Gastroesophageal sphincter (tissue), 4 donors: ENCODE measurements around the gene PNPLA1. TPM values are rescaled to one million over a fixed set of nuclear protein-coding genes. Genes with fewer than 3 reads are reported as not detected.

ENCODE experiments used
- ATAC-seq: fragments of 150-250 bp; one replicate; pipeline ENCODE4 v1.9.1; 2016; ENCODE audit warnings: mild to moderate bottlenecking, moderate library complexity
- H3K27ac ChIP-seq, 4 donors: fragments of 200-600 bp; sonication (generic) in 3 of 4; 1 replicate in 3 of 4; 2 replicates in 1 of 4; pipeline ENCODE4 v1.5.1; 2016 to 2019
- H3K27me3 ChIP-seq: fragments of 200-600 bp; sonication (generic); one replicate; pipeline ENCODE4 v1.5.1; 2019
- H3K36me3 ChIP-seq, 2 donors: fragments of 200-600 bp; sonication (generic); one replicate each; pipeline ENCODE4 v1.5.1; 2019; ENCODE audit warnings: control low read depth in 1 of 2
- H3K4me1 ChIP-seq, 3 donors: fragments of 200-600 bp; sonication (generic); 1 replicate in 2 of 3; 2 replicates in 1 of 3; pipeline ENCODE4 v1.5.1; 2016 to 2019; ENCODE audit warnings: control low read depth in 2 of 3
- H3K4me3 ChIP-seq, 2 donors: fragments of 200-600 bp; sonication (generic); one replicate each; pipeline ENCODE4 v1.5.1; 2019; ENCODE audit warnings: mild to moderate bottlenecking in 1 of 2, moderate library complexity in 1 of 2
- H3K9me3 ChIP-seq, 3 donors: fragments of 200-600 bp; sonication (generic); one replicate each; pipeline ENCODE4 v1.5.1; 2017 to 2019; ENCODE audit warnings: control low read depth in 2 of 3
- EP300 ChIP-seq: sonication (generic); formaldehyde crosslinking; IDR thresholded peaks from one replicate; pipeline ENCODE4 v1.6.1; 2017; ENCODE audit warnings: antibody characterized with exemption, mild to moderate bottlenecking
- POLR2A ChIP-seq, 2 donors: fragments of 450-650 bp; IDR thresholded peaks; one replicate each; pipeline ENCODE4 v1.6.1; 2017; ENCODE audit warnings: antibody characterized with exemption in 2 of 2, mild to moderate bottlenecking in 2 of 2, moderate library complexity in 1 of 2
- POLR2AphosphoS5 ChIP-seq: sonication (generic); formaldehyde crosslinking; IDR thresholded peaks from one replicate; pipeline ENCODE4 v1.6.1; 2017; ENCODE audit warnings: antibody characterized with exemption
- WGBS, 2 donors: methylation state at CpG; one replicate each; pipeline ENCODE4 v1.1.5; 2018; ENCODE audit warnings: low coverage in 1 of 2; 5-methylcytosine and 5-hydroxymethylcytosine counted together
- total RNA-seq, 4 donors: library from RNA; depleted of rRNA; stranded (reverse); fragments of >200 nt; gene quantifications; one replicate each; pipeline ENCODE4 v1.1.0, GENCODE V29; 2016
- TF ChIP-seq, protein P1 (sequence below), 4 experiments: fragments of 200-600 bp in 2 of 4; fragments of 450-650 bp in 2 of 4; sonication (generic) in 1 of 4; IDR thresholded peaks; one replicate each; pipeline ENCODE4 v1.5.1; 2017 to 2019; ENCODE audit warnings: antibody characterized with exemption in 4 of 4, mild to moderate bottlenecking in 2 of 4, moderate library complexity in 2 of 4

Gene PNPLA1
- total RNA-seq, 4 donors from 2014 or later = not detected

DNA sequence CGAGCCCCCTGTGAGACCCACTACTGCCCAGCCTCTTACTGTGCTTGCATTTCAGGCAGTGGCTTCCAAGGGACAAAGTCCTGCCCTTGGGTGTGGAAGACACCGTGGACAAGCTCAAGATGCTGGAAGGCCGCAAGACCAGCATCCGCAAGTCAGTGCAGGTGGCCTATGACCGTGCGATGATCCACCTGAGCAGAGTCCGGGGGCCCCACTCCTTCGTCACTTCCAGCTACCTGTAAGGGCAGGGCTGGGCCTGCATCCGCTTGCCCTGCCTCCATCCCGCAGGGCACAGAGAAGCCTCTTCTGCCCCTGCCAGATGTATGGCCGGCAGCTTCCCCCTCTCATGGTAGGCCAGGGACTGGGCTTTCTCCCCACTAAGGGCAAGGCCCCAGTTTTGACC is 39.5 kb upstream of the PNPLA1 start:
- no peaks in the 10 kb centered on the region for H3K4me1 ChIP-seq
- TF ChIP-seq POLR2A (IDR thresholded peaks at IDR 0.05) (no peak), POLR2AphosphoS5 (no peak), EP300 (no peak)
- no peak for ATAC-seq
- H3K27me3 ChIP-seq = no peaks in the 10 kb centered on the region
- no peaks in the 10 kb centered on the region for H3K9me3 ChIP-seq
- H3K36me3 ChIP-seq = peaks cover 0 to 96% of the 10 kb centered on the region in 2 donors
- no peak overlapping the region for H3K4me3 ChIP-seq
- 93% methylated on average over 3 of the region's 11 CpGs; no CpG with 5 or more reads in 1 of the 2 donors for whole genome bisulfite sequencing, 2 donors
- no peak overlapping the region for H3K27ac ChIP-seq

DNA sequence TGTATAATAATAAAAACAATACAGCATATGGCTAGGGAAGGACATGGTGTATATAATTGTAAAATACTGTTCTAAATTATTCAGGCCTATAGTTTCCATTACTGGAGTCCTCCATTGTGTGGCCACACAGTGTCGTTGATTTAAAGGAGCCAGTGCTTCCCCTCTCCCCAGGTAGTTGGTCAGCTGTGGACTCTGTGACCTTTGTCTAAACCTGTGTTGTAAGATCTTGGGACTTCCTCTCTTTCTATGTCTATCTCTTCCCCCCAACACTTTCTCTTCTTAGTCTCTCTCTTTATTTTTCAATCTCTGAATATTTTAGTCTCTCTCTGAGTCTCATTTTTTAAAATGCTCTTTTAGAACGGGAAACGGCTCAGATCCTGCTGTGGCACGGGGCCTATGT is 37.7 kb upstream of the PNPLA1 start:
- Histone ChIP-seq H3K9me3 (no peaks in the 10 kb centered on the region), H3K4me3 (no peak overlapping the region), H3K4me1 (no peaks in the 10 kb centered on the region), H3K36me3 (peaks cover 0 to 87% of the 10 kb centered on the region in 2 donors), H3K27ac (no peak overlapping the region), H3K27me3 (no peaks in the 10 kb centered on the region)
- TF ChIP-seq EP300 (no peak), POLR2AphosphoS5 (no peak), POLR2A (IDR thresholded peaks at IDR 0.05) (no peak)
- TF ChIP-seq, protein P1, sequence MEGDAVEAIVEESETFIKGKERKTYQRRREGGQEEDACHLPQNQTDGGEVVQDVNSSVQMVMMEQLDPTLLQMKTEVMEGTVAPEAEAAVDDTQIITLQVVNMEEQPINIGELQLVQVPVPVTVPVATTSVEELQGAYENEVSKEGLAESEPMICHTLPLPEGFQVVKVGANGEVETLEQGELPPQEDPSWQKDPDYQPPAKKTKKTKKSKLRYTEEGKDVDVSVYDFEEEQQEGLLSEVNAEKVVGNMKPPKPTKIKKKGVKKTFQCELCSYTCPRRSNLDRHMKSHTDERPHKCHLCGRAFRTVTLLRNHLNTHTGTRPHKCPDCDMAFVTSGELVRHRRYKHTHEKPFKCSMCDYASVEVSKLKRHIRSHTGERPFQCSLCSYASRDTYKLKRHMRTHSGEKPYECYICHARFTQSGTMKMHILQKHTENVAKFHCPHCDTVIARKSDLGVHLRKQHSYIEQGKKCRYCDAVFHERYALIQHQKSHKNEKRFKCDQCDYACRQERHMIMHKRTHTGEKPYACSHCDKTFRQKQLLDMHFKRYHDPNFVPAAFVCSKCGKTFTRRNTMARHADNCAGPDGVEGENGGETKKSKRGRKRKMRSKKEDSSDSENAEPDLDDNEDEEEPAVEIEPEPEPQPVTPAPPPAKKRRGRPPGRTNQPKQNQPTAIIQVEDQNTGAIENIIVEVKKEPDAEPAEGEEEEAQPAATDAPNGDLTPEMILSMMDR (IDR thresholded peaks at IDR 0.05) = no peak
- WGBS, 2 donors = 77 to 84% methylated on average over 4 of the region's 4 CpGs
- no peak for ATAC-seq

DNA sequence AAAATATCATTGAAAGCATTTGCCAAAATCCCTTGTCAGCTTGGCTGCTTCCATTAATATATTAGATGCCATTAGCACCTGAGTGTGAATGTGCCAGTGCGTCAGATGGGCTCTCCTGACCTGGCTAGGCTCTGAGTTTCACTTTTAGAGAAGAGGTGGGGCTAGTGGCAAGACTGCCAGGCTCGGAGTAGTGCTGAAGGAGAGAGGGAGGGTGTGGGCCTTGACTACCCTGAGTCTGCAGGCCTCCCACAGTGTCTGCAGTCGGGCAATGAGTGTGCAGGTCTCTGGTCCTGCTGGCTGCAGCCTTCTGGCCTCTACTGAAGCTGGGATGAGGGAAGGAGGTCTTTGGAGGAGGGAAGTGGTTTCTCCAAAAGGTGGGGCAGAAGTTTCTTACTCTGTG is 34.6 kb upstream of the PNPLA1 start:
- no peak for ATAC-seq
- 62% methylated on average over 3 of the region's 3 CpGs; no CpG with 5 or more reads in 1 of the 2 donors for WGBS, 2 donors

DNA sequence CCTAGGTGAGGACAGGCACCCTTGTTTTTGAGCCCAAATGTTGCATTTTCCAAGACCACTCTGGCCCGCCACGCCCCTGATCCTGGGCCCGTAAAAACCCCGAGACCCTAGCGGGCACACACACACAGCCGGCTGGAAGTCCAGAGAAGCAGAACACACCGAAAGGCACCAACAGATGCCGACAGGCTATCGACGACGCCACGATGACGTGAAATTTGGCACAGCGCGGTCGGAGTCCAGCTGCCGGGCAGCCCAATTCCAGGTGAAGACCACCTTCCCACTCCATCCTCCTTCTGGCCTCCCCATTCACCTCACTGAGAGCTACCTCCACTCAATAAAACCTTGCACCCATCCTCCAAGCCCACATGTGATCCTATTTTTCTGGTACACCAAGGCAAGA is 34.0 kb upstream of the PNPLA1 start:
- Histone ChIP-seq H3K36me3 (peaks cover 0 to 51% of the 10 kb centered on the region in 2 donors), H3K4me3 (no peak overlapping the region), H3K4me1 (no peaks in the 10 kb centered on the region), H3K27ac (no peak overlapping the region), H3K27me3 (no peaks in the 10 kb centered on the region), H3K9me3 (no peaks in the 10 kb centered on the region)
- ATAC-seq = no peak
- WGBS, 2 donors = no CpG with 5 or more reads among the region's 17 CpGs
- TF ChIP-seq POLR2AphosphoS5 (no peak), EP300 (no peak), POLR2A (IDR thresholded peaks at IDR 0.05) (no peak)
- TF ChIP-seq, protein P1 (IDR thresholded peaks at IDR 0.05) = no peak

More for the DNA sequence above, 34.6 kb upstream of the PNPLA1 start:
- TF ChIP-seq, protein P1 (IDR thresholded peaks at IDR 0.05) = no peak
- no peak for TF ChIP-seq POLR2A (IDR thresholded peaks at IDR 0.05)
- no peak for TF ChIP-seq EP300
- TF ChIP-seq POLR2AphosphoS5 = no peak
- no peak overlapping the region for H3K4me3 ChIP-seq
- peaks cover 0 to 56% of the 10 kb centered on the region in 2 donors for H3K36me3 ChIP-seq
- H3K9me3 ChIP-seq = no peaks in the 10 kb centered on the region
- no peaks in the 10 kb centered on the region for H3K4me1 ChIP-seq
- H3K27ac ChIP-seq = no peak overlapping the region
- no peaks in the 10 kb centered on the region for H3K27me3 ChIP-seq

DNA sequence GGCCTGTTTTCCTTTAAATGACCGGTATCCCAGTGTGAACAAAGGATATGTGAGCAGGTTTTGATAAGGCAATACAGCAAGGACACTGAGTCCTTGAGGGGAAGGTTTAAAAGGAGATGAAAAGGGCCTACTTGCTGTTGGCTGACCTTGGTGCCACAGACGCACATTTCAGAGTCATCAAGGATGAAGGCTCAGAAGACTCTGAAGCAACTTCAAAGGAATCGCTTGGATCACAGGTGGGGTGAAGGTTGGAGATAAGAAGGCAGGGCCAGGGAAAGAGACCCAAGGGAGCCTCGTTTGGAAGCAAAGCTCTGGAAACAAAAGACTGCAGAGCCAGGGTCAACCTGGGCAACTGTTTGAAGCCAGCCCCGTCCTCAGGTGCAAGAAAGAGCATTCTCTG is 30.1 kb upstream of the PNPLA1 start:
- ATAC-seq = no peak
- Histone ChIP-seq H3K36me3 (peaks cover 0 to 11% of the 10 kb centered on the region in 2 donors), H3K9me3 (no peaks in the 10 kb centered on the region), H3K27me3 (no peaks in the 10 kb centered on the region), H3K4me3 (no peak overlapping the region), H3K4me1 (no peaks in the 10 kb centered on the region), H3K27ac (no peak overlapping the region)
- TF ChIP-seq, protein P1 (IDR thresholded peaks at IDR 0.05) = no peak
- TF ChIP-seq POLR2AphosphoS5 (no peak), EP300 (no peak), POLR2A (IDR thresholded peaks at IDR 0.05) (no peak)
- WGBS, 2 donors = 75 to 100% methylated on average over 1 to 4 of the region's 5 CpGs
